HG02884 (cell line): ENCODE data around the gene COLGALT1.
A peak's percentile ranks its signal among the peaks of the same experiment; 100 is the strongest.
"Not testable (repeated sequence)": the region's sequence is repeated elsewhere in the genome, so short reads cannot be mapped to it uniquely, and the experiment has no call there.

ENCODE experiments used
- ATAC-seq: cut with Tn5 transposase; IDR thresholded peaks from one replicate; pipeline ENCODE4 v1.9.1; 2021; ENCODE audit warnings: mild to moderate bottlenecking, moderate library complexity; ENCODE audit not compliant: unreplicated experiment

COLGALT1 gene

DNA sequence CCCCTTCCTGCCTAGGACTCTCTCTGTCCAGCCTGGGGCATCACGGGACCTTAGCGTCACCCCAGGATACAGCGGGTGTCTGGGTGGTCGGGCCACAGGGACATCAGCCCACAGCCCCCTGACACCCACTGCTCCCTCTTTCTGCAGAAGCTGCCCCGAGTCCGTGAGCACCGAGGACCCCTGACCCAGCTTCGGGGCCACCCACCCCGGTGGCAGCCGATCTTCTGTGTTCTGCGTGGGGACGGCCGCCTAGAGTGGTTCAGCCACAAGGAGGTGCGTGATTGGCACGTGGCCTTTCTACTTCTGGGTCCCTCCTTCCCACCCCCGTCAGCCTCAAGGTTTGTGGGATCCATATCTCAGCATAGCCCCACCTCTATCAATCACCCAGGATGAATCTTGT, 23.3 kb upstream of the COLGALT1 start:
- no peak for ATAC-seq

DNA sequence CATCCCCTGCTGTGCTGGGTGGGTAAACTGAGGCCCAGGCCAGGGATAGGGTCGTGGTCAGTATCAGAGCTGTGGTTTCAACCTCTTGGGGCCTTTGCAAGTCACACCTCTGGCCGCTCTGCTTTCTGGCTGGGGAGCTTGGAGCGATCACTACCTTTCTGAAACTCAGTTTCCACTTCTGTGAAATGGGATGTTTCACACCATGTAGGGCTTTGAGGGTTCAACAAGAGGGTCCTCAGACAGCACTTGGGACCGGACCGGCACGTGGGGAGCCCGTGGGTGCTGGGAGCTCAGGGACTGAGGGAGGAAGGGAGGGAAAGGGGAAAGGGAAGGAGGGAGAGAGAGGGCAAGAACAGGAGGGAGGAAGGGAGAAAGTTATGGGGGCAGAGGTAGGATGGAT, 22.9 kb upstream of the COLGALT1 start:
- no peak for ATAC-seq

DNA sequence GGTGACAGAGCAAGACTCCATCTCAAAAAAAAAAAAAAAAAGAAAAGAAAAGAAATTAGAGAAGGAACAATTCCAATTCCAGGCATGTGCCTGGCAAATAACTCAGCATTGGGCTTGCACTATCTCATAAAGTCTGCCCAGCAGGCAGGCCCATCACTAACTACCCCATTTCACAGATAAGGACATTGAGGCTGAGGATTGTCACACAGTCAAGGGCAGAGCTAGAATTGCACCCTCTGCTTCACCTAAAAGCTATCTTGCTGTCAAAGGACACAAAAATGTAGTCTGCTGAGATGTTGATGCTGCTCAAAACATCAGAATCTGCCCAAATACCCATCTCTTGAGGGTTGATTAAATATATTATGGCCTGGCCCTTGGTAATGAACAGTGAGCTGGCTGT, 20.7 kb upstream of the COLGALT1 start:
- no peak for ATAC-seq

DNA sequence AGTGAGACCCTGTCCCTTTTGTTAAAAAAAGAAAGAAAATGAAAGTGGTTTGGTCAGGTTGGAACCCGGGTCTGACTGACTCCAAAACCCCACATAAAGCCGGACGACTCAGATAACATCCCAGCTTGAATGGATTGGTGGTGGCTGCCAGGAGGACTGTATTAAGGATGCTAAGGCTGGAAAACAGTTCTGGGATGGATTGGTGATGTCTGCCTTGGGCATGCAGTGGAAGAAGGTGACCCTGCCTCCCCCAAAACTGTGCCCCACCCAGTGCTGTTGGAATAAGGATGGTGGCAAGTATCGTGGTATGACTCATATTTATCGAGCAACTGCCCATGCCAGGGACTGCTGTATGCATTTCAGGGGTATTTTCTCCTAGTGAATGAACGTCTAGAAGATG, 18.5 kb upstream of the COLGALT1 start:
- ATAC-seq: no peak

DNA sequence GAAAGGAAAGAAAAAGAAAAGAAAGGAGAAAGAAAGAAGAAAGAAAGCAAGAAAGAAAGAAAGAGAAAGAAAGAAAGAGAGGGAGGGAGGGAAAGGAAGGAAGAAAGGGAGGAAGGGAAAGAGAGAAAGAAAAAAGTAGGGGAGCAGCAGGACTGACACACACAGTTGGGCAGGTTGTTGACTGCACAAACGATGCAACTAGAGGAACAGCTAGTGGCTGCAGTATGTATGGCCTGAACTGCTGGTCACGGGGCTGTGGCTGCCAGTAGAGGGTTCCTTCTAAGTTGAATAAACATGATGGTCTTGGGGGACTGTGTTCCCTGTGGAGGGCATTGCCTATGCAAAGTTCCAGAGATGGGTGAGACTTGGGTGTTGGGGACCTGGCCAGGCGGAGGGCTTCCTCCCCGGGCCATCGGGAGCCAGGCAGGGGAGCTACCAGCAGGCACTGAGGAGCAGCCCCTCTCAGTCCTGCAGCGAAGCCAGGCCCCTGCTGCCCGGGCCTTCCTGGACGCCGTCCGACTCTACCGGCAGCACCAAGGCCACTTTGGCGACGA, 16.7 kb upstream of the COLGALT1 start:
- ATAC-seq: no peak

DNA sequence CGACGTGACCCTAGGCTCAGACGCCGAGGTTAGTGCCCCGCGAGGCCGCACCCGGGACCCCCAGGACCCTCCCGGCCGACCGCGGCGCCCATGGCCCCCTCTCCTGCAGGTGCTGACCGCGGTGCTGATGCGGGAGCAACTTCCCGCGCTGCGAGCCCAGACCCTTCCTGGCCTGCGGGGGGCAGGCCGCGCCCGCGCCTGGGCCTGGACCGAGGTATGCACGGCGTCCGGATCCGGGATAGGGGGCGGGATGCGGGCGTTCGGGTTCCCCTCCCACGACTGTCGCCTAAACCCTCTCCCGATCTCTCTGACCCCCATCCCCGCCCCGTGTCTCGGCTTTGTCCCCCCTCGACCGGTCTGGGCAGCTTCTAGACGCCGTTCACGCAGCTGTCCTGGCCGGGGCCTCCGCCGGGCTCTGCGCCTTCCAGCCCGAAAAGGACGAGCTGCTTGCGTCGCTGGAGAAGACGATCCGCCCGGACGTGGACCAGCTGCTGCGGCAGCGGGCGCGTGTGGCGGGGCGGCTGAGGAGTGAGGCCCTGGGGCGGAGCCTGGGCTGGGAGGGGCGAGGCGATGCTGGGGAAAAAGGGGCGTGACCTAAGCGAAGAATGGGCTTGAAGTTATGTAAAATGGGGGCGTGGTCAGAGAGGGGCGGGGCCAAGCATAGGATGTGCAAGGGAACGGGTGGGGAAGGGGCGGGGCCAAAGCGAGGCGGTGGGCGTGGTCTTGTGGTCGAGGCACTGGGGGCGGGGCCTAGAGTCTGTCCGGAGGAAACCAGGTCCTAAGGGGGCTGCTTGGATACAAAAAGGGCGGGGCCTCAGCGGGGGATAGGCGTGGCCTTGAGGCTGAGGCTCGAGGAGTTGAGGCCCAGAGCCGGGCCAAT, 16.0 kb upstream of the COLGALT1 start:
- no peak for ATAC-seq

DNA sequence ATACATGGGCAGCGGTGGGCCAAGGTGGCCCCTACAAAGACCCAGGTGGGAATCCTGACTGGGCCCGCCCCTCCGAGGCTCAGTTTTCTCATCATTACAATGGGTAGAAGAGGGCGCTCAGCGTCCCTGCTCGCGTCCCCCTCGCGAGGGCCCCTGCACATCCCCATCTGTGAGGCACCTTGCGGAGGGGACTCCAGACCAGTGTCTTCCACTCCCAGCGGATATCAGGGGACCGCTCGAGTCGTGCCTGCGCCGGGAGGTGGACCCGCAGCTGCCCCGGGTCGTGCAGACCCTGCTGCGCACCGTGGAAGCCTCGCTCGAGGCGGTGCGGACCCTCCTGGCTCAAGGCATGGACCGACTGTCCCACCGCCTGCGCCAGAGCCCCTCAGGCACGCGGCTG, 15.3 kb upstream of the COLGALT1 start:
- no peak for ATAC-seq

DNA sequence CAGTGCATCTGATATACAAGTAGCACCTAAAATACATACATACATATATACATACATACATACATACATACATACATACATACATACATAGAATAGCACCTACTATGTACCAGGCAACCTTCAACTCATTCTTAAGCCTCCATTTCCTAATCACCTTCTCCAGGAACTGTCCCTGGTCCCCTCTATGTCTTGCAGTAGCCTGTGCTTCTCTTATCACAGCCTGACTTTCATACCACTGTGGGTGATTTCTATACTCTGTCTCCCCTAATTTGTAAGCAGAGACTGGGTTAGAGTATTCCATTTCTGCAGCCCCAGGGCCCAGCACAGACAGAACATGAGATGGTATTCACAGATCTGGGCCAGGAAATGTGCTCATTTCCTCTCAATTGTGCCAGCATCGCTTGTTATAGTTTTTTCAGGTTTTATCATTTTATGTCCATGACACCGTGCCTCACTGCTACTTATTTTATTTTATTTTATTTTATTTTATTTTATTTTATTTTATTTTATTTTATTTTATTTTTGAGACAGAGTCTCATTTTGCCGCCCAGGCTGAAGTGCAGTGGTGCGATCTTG, 14.2 kb upstream of the COLGALT1 start:
- ATAC-seq: no peak

DNA sequence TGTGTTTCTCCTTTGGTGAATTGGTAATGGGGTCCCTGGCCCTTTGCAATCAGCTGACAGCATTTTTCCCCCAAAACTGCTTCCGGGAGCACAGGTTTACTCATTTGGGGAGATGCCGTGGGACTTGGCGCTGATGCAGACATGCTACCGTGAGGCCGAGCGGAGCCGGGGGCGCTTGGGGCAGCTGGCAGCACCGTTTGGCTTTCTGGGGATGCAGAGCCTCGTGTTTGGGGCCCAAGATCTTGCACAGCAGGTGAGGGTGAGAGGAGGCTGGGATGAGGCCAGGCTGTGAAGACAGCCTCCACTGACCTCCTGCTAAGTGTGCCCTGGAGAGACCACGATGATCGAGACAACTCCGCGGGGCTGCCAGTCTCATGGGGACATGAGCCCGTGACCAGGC, 13.4 kb upstream of the COLGALT1 start:
- ATAC-seq: no peak

DNA sequence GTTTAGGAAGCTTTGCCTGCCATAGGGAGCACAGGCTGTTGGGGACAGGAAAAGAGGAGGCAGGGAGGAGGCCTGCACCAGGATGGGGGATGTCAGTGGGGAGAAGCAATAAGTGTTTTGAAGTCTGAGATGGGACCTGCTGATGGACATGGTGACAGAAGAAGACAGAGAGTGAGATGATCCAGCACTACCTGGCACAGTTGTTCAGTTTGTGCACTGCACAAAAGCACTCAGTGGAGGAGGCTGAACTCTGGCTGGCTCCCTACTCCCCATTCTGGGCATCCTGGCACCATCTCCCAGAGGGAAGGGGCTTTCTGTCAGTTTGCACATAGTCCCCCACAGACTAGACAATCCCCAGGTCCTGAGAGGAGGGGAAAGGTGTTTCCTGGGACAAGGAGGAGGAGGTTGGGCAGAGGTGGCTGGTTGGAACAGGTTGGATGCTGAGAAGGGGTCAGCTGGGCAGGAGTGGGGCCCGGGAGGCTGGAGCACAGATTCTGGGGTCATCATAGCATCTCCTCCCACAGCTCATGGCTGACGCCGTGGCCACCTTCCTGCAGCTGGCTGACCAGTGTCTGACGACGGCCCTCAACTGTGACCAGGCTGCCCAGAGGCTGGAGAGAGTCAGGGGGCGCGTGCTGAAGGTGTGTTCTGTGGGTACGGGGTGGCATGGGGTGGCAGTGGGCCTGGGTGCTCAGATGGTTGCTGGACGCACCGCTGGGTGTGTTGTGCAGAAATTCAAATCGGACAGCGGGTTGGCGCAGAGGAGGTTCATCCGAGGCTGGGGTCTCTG, 12.5 kb upstream of the COLGALT1 start:
- ATAC-seq: no peak

DNA sequence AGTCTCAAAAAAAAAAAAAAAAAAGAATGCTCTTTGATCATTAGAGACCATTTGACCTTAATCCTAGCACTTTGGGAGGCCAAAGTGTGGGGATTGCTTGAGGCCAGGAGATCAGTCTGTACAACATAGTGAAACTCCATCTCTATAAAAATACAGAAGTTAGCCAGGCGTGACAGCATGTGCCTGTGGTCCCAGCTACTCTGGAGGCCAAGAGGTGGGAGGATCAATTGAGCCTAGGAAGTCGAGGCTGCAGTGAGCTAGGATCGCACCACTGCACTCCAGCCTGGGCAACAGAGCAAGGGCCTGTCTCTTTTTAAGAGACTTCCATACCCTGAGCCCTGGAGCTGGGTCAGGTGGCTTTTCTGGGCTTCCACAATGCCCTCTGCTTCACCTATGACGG, 11.5 kb upstream of the COLGALT1 start:
- ATAC-seq: no peak

DNA sequence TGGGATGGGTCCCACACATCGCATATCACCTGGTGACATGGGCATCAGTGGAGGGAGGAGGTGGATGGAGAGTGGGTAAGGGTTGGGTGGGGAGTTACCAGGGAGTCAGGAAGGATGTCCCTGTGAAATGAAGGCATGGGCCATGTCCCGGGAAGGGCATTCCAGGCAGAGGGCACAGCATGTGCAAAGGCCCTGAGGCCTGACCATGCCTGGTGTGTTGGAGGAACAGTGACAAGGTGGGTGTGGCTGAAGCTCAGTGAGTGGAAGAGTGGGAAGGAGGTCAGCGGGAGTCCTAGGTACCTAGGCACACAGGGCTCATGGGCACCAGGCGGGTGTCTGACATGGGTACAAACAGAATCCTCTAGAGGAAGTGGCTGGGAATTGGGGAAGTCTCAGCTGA, 11.0 kb upstream of the COLGALT1 start:
- ATAC-seq: no peak

DNA sequence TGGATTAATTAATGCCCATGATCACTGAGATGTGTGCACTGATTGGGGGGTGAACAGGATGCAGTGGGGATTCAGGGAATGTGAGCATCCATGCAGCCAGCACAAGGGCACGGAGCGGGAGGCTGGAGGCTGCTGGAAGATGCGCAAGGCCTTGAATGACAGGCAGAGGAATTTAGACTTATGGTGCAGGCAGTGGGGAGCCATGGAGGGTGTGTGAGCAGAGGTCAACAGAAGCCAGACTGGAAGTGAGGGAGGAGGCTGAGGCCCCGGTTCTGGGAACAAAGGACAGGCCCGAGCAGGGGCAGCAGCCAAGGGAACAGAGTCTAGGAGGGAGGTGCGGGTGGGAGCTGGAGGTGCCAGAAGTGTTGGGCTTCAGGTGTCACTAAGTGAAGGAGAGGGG, 7.3 kb upstream of the COLGALT1 start:
- no peak for ATAC-seq

DNA sequence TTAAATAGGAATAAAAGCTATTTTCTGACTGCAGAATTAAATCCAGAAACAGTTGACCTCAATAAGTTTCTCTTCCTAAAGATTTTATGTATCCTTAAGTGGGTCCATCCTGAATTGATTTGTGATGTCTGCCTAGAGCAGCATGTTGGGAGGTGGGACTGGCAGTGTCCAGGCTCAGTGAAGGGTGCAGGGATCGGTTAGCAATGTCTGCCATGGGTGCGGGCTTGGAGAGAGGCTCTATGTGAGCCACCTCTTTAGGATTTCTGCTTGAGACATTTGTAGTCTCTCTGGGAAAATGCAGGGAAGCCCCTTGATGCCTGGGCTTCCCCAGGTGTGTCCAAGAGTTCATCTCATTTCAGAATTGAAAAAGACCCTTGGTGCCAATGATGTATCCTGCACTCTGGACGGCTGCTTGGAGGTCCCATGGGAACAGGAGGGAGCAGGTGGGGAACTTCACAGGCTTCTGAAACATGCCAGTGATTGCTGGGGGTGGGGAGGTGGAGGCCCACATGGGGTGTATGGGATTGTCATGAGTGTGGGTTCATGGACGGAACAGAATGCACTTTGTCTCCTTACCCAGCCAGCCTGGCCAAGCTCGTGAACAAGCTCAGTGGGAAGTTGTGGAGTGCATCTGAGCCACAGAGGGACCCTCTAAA, 6.2 kb upstream of the COLGALT1 start:
- ATAC-seq: no peak

DNA sequence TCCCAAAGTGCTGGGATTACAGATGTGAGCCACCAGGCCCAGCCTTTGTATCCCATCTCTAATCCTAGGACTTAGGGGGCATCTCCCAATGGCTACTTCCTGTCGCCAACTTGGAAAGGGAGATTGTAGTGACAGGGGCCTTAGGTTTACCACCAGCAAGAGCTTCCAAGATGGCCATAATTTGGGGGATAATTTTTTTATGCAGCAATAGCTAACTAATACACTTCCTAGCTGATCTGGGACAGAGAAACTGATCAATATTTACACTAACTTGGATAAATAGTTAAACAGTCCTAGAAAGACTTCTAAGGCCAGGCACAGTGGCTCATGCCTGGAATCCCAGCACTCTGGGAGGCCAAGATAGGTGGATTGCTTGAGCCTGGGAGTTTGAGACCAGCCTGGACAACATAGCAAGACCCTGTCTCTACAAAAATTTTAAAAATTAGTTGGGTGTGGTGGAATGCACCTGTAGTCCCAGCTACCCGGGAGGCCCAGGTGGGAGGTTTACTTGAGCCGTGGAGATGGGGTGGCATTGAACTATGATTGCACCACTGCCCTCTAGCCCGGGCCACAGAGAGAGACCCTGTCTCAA, 5.3 kb upstream of the COLGALT1 start:
- no peak for ATAC-seq

DNA sequence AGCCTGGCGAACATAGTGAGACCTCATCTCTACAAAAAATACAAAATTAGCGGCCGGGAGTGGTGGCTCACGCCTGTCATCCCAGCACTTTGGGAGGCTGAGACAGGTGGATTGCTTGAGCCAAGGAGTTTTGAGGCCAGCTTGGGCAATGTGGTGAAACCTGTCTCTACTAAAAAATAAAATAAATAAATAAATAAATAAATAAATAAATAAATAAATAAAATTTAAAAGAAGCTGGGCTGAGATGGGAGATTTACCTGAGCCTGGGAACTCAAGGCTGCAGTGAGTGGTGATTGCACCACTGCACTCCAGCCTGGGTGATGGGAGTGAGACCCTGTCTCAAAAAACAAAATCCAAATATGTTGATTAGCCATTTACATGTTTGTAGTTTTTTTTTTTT, 2.7 kb upstream of the COLGALT1 start:
- not testable (repeated sequence) for ATAC-seq

DNA sequence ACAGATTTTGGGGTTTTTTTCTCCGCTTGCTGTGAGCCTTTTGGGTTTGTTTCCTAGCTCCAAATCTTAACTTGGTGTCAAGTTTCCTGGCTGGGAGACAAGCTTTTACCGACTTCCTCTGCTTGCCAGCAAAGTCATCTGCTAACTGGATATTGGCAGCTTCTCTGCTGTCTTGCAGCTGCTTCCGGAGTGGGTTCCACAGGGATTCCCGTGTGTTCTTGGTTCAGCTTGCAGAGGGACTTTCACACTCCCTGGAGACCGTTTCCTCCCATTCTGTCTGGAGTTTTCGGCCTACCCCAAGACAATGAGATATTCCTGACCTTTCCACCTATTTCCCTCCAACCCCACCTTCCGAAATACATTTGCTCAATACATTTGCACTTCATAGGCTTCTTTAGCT, 2.2 kb upstream of the COLGALT1 start:
- ATAC-seq: no peak

DNA sequence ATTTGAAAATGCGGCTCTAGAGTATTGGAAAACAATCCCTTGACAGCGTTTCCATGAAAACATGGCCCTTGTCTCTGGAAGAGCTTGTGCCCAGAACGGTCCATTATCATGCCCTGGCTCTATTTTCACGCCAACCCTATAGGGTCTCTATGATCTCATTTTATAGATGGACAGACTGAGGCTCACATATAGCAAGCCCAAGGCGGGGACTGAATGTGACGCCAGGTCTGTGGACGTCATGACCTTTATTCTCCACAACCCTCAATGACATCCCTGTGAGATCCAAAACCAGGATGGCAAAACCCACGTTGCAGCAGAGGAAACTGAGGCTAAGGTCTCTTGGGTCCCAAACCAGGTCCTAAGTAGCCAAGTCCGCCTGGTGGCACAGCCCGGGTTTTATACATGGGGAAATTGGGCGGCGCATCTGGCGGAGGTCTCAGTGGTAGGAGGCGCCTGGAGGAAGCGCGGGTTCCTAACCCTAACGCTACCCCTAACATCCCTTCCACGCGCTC, 425 bp upstream of the COLGALT1 start:
- no peak for ATAC-seq

DNA sequence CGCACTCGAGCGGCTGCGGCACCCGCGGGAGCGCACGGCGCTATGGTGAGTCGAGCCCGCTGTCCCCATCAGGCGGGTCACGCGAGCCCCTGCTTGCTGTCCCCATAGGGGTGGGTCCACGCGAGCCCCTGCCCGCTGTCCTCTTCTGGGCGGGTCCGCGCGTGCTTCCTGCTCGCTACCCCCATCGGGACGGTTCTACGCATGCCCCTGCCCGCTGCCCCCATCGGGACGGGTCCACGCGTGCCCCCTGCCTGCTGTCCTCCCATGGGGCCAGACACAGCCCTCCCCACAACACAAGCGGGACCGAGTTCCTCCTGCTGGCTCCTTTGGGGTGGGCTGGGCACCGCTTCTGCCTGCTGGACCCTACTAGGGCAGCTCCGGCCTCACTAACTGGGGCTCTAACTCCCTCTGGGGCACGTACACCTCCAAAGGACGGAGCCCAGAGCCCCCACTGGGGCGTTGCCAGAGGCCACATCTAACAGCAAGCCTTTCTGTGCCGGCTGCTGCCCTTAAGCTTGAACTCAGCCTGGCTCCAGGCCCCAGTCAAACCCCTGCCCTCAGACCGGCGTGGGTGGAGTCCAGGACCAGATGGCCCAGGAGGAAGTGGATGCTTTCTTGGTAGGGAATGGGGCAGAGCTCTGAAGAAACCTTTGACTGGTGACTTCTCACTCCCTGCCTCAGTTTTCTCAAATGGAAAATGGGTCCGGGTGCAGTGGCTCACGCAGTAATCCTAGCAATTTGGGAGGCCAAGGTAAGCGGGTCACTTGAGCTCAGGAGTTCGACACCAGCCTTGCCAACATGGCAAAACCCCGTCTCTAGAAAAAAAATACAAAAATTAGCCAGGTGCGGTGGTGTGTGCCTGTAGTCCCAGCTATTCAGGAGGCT, 722 bp downstream of the COLGALT1 start:
- peak; percentile 29 for ATAC-seq
